Fibroblast of lung (primary cell): ENCODE results near the gene HECTD1.
"Not testable (repeated sequence)": the region's sequence is repeated elsewhere in the genome, so short reads cannot be mapped to it uniquely, and the experiment has no call there.

ENCODE experiments used
- CTCF ChIP-seq, 2 donors: IDR thresholded peaks in 1 of 2; conservative IDR thresholded peaks in 1 of 2; 1 replicate in 1 of 2; 2 replicates in 1 of 2; pipeline ENCODE4 v1.5.1; 2011 to 2012; ENCODE audit warnings: low read length in 2 of 2, control low read depth in 1 of 2, inconsistent platforms in 1 of 2, low read depth in 1 of 2, mild to moderate bottlenecking in 1 of 2
- EZH2 ChIP-seq: IDR thresholded peaks from 2 replicates; pipeline ENCODE4 v1.5.1; 2012; ENCODE audit warnings: low read length, control low read depth, mild to moderate bottlenecking; ENCODE audit errors: missing control alignments

GRCh38 chr14:31231272-31231671 is 23.7 kb upstream of the HECTD1 start:
- not testable (repeated sequence) for TF ChIP-seq CTCF (conservative IDR thresholded peaks at IDR 0.05 in 1 of 2, IDR thresholded peaks at IDR 0.05 in 1 of 2; ENCODE audit: low read depth in 1 of 2, low read length in 2 of 2); EZH2
